Measurements from ENCODE around the gene ANO7. TPM values are rescaled to one million over a fixed set of nuclear protein-coding genes. Genes with fewer than 3 reads are reported as not detected.
"Not testable (repeated sequence)": the region's sequence is repeated elsewhere in the genome, so short reads cannot be mapped to it uniquely, and the experiment has no call there.

The ANO7 gene
- total RNA-seq, 2 experiments from 2014 or later, result 0.53 to 0.91 TPM

DNA sequence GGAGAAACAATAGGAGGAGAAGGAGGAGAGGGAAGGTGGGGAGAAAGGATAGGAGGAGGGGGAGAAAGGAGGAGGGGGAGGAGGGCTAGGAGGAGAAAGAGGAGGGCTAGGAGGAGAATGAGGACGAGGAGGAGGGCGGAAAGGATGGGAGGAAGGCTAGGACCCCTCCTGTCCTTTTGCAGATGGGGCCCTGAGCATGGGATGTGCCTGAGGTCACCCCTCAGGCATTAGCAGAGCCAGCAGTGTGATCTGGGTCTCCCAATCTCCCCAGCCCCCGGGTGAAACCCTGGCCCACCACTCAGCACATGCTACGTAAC, 601 bp upstream of the ANO7 start:
- Mint-ChIP-seq H3K27ac (no peak overlapping the region), H3K4me3 (no peak overlapping the region), H3K9me3 (no peaks in the 10 kb centered on the region), H3K4me1 (no peaks in the 10 kb centered on the region), H3K27me3 (no peaks in the 10 kb centered on the region), H3K36me3 (ENCODE audit: low read depth) (no peaks in the 10 kb centered on the region)
- POLR2A ChIA-PET, result no interaction called here
- no peak for DNase-seq
- CTCF ChIA-PET, result no interaction called here

DNA sequence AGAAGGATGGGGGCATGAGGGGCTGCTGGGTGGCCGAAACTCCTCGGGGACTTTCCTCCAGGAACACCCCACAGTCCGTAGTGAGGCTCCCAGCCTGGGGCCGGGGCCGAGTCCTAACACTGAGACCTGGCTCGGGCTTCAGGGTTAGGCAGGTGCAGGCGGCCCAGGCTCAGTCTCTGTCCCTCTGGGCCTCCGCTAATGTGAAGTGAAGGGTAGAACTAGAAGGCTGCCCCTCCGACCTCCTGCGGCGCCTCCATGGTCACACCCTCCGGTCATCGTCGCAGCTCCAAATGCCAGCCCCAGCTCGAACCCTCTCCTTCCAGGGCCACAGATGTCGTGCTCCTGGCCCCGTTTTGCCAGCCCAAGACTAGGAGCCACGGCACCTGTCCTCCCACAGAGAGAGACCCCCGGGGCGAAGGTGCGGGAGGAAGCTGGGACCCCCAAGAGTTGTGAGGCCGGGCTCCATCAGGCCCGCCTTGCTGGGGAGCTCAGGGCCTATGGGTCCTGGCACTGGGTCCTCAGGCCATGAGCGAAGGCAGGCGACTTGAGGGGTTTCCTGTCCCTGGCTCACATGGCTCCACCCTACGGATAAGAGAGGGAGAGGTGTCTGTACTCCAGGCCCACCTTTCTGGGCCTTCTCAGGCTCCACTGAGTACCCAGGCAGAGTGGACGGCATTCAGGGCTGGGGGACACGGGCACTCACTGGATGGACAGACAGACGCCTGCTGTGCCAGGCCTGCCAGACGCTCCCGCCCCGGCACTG, 797 bp downstream of the ANO7 start:
- CTCF ChIA-PET, result no interaction called here
- Mint-ChIP-seq H3K9me3 (no peaks in the 10 kb centered on the region), H3K4me3 (no peak overlapping the region)

DNA sequence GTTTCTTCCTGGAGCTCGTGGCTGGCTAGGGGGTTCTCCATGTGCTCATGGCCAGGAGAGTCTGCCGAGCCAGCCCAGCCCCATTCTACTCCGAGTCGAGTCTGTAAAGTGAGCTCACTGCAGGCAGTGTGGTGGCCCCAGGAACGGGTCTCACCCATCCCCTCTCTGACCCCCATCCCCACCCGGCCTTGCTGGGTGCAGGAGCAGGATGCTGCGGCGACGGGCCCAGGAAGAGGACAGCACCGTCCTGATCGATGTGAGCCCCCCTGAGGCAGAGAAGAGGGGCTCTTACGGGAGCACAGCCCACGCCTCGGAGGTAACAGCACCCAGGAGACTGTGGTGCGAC, 1.4 kb downstream of the ANO7 start:
- Mint-ChIP-seq H3K4me3 (no peak overlapping the region), H3K27me3 (no peaks in the 10 kb centered on the region), H3K36me3 (ENCODE audit: low read depth) (no peaks in the 10 kb centered on the region), H3K27ac (no peak overlapping the region), H3K4me1 (no peaks in the 10 kb centered on the region), H3K9me3 (no peaks in the 10 kb centered on the region)
- POLR2A ChIA-PET, result no interaction called here
- DNase-seq, result no peak
- CTCF ChIA-PET, result no interaction called here

More for the DNA sequence above, 797 bp downstream of the ANO7 start:
- POLR2A ChIA-PET, result no interaction called here
- no peak overlapping the region for H3K27ac Mint-ChIP-seq
- H3K4me1 Mint-ChIP-seq, result no peaks in the 10 kb centered on the region
- no peaks in the 10 kb centered on the region for H3K36me3 Mint-ChIP-seq (ENCODE audit: low read depth)
- no peaks in the 10 kb centered on the region for H3K27me3 Mint-ChIP-seq
- DNase-seq, result no peak

DNA sequence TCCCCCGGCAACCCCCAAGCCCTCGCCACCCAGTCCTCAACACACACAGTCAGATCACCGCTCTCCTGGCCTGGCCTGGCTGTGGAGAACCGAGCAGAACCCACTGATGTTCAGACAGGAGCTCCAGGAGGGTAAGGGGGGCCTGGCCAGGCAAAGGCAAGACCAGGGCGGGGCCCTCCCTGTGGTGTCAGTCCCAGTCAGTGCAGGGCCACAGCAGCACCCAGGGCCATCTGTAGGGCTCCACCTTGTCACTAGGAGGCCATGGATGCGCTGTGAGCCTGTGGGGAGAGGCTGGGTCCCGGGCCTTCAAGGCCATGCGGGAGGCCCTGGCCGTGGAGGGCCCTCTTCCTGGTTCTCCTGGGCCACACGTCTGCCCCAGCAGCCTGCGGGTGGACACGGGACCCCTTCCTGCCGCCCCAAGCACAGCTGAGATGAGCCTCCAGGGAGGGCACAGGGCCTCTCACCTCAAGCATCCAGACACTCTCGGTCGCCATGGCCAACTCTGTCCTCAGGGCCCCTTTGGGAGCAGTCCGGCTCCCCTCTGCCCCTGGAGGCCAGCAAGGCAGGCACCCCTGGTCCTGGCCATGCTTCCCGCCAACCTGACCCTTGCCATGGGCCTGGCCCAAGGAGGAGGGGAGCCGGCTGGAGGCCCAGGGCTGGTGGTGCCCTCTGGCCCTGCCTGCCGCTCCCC, 2.0 kb downstream of the ANO7 start:
- ChIA-PET CTCF (no interaction called here), POLR2A (no interaction called here)
- Mint-ChIP-seq H3K4me3 (no peak overlapping the region), H3K36me3 (ENCODE audit: low read depth) (no peaks in the 10 kb centered on the region), H3K27me3 (no peaks in the 10 kb centered on the region), H3K27ac (no peak overlapping the region), H3K9me3 (no peaks in the 10 kb centered on the region), H3K4me1 (no peaks in the 10 kb centered on the region)
- DNase-seq, result no peak

DNA sequence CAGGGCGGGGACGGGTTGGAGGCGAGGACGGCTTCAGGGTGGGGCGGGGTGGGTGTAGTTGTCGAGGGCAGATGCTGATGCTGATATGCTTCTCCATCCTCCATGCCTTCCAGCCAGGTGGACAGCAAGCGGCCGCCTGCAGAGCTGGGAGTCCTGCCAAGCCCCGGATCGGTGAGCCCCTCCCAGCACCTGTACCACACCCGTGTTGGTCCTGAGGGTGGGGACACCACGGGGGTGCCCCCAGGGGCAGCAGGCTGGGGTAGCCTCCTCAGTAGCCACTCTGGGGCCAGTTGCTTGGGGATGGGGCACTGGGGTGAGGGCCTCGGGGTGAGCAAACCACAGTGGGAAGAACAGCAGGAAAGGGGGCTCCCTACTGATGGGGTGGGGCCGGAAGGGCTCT, 2.6 kb downstream of the ANO7 start:
- ChIA-PET POLR2A (interaction anchor here (1.5 kb wide), 1 partner anchor 42 kb away, joined by 3 read pairs; the partner anchor contains the start of gene PASK), CTCF (no interaction called here)
- no peaks in the 10 kb centered on the region for H3K27me3 Mint-ChIP-seq
- H3K4me3 Mint-ChIP-seq, result no peak overlapping the region
- no peak for DNase-seq
- H3K4me1 Mint-ChIP-seq, result no peaks in the 10 kb centered on the region
- no peaks in the 10 kb centered on the region for H3K36me3 Mint-ChIP-seq (ENCODE audit: low read depth)
- no peak overlapping the region for H3K27ac Mint-ChIP-seq
- no peaks in the 10 kb centered on the region for H3K9me3 Mint-ChIP-seq

DNA sequence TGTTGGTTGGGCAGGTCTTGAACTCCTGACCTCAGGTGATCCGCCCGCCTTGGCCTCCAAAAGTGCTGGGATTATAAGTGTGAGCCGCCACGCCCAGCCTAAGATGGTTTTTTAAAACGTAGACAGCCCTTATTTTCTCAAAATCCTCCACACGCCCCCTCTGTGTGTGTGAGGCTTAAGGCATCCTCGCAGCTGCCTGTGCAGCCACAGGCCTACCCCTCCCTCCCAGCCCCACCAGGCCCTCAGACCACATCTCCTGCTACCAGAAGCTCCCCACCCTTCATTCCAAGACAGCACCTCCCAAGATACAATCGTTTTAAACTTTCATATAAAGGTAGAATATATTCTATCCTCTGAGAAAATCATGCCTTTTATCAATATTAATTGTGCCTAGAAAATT, 4.8 kb downstream of the ANO7 start:
- Mint-ChIP-seq H3K27me3 (no peaks in the 10 kb centered on the region), H3K27ac (no peak overlapping the region), H3K36me3 (ENCODE audit: low read depth) (no peaks in the 10 kb centered on the region), H3K4me3 (no peak overlapping the region), H3K9me3 (no peaks in the 10 kb centered on the region), H3K4me1 (no peaks in the 10 kb centered on the region)
- no peak for DNase-seq
- POLR2A ChIA-PET, result no interaction called here
- CTCF ChIA-PET, result no interaction called here

DNA sequence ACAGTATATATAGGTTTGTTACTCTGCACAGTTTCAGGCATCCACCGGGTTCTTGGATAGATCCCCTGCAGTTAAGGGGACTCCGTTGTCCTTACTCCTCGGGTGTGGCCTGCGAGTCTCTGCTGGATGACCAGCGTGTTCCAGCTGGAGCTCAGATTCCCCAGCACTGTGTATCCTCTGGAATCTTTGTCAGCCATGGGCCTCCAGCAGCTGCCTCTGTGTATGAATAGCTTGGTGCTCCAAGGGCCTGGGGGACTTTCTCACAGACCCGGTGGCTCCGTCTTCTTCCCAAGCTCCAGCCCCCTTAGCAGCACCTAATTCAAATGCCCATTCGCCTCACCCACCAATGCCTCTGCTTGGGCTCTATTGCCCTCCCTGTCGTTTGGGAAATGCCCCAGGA, 6.3 kb downstream of the ANO7 start:
- ChIA-PET CTCF (no interaction called here), POLR2A (no interaction called here)
- Mint-ChIP-seq H3K4me1 (no peaks in the 10 kb centered on the region), H3K4me3 (no peak overlapping the region), H3K36me3 (ENCODE audit: low read depth) (no peaks in the 10 kb centered on the region), H3K9me3 (no peaks in the 10 kb centered on the region), H3K27me3 (no peaks in the 10 kb centered on the region), H3K27ac (no peak overlapping the region)
- no peak for DNase-seq

DNA sequence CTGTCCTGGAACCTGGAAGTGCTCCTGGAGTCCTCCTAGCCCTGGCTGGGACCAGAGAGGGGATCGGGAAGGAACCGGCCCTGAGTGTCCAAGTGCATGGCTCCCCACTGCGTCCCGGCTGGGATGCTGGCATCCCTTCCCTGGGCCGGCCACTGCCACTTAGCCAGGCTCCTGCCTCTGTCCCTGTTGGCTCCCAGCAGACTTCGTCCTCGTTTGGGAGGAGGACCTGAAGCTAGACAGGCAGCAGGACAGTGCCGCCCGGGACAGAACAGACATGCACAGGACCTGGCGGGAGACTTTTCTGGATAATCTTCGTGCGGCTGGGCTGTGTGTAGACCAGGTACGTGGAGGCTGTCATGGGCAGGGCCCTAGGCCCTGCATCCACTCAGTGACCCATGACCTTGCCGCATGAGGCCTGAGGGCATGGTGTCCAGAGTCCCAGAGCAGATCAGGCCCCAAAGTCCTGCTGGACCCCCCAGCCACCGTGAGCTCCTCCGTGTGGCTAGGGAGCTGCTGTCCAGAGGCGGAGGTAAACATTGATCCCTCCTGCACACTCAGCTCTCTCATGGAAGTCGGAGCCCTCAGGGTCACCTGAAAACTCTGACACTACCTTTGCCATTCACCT, 7.1 kb downstream of the ANO7 start:
- Mint-ChIP-seq H3K27ac (no peak overlapping the region), H3K4me1 (no peaks in the 10 kb centered on the region), H3K36me3 (ENCODE audit: low read depth) (no peaks in the 10 kb centered on the region), H3K27me3 (no peaks in the 10 kb centered on the region), H3K4me3 (no peak overlapping the region), H3K9me3 (no peaks in the 10 kb centered on the region)
- ChIA-PET POLR2A (no interaction called here), CTCF (no interaction called here)
- no peak for DNase-seq

DNA sequence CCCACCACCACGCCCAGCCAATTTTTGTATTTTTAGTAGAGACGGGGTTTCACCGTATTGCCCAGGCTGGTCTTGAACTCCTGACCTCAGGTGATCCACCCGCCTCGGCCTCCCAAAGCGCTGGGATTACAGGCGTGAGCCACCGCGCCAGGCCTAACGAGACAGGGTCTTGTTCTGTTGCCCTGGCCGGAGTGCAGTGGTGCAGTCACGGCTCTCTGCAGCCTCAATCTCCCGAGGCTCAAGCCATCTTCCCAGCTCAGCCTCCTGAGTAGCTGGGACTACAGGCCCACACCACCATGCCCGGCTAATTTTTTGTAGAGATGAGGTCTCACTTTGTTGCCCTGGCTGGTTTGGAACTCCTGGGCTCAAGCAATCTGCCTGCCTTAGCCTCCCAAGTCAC, 8.8 kb downstream of the ANO7 start:
- H3K27ac Mint-ChIP-seq; H3K36me3 Mint-ChIP-seq (ENCODE audit: low read depth); H3K27me3 Mint-ChIP-seq; H3K4me1 Mint-ChIP-seq; POLR2A ChIA-PET; CTCF ChIA-PET; DNase-seq; H3K4me3 Mint-ChIP-seq; H3K9me3 Mint-ChIP-seq: not testable (repeated sequence)

DNA sequence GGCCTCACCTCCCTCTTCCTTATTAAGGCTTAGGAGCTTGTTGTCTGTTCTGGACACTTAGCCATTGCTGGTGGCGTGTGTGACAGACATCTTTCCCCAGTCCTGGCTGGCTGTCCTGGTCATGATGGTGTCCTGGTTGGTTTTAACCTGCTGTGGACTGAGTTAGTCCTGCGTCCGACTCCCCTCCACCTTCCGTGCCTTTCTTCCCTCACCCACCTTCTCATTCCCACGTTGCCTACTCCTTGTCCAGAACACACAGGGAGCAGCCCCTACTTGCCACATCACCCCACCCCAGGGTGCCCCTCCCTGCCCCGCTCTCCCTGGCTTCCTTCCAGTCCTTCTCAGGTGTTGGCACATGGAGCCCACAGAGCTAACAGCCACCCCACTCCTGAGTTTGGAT, 9.5 kb downstream of the ANO7 start:
- DNase-seq, result no peak
- H3K27me3 Mint-ChIP-seq, result no peaks in the 10 kb centered on the region
- CTCF ChIA-PET, result no interaction called here
- no peak overlapping the region for H3K27ac Mint-ChIP-seq
- no peaks in the 10 kb centered on the region for H3K4me1 Mint-ChIP-seq
- H3K9me3 Mint-ChIP-seq, result no peaks in the 10 kb centered on the region
- H3K36me3 Mint-ChIP-seq (ENCODE audit: low read depth), result no peaks in the 10 kb centered on the region
- POLR2A ChIA-PET, result no interaction called here
- no peak overlapping the region for H3K4me3 Mint-ChIP-seq

DNA sequence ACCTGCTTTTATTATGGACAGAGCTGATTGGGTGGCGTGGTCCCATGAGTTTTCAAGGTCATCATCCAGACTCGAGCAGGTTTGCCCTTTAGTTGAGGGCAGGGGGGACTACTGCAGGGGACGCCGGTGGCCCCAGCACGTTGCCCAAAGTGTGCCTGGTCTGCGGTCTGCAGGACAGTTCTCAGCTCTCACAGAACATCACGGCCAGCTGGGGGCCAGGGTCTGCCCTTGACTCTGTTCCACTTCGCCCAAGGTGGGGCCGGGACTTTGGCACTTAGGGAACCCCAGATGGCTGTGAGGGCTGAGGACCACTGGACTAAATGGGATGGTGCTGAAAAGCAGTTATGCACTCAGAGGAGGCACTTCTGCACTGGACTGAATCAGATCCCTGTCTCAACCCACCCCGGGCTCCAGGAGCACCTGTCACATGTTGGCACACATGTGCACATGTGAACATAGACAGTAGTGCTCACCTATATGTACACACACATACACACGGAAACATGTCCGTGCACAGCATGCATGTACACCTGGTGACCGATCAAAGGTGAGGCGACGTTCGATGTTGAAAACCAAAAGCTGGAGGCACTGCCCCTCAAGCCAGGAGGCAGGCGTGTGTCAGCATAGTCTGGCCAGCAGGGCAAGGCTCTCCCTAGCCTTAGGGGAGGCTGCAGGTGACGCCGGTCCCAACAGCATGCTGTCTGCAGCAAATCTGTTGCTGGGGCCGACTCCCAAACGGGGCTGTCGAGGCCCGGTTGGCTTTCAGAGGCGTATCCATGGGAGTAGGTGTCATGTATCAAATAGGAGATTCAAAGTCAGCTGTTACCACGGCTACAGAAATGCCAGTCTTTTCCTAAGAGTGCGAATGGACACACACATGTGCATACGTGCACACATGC, 10.2 kb downstream of the ANO7 start:
- no peak overlapping the region for H3K4me3 Mint-ChIP-seq
- CTCF ChIA-PET, result no interaction called here
- no peaks in the 10 kb centered on the region for H3K36me3 Mint-ChIP-seq (ENCODE audit: low read depth)
- POLR2A ChIA-PET, result no interaction called here
- H3K27me3 Mint-ChIP-seq, result no peaks in the 10 kb centered on the region
- H3K9me3 Mint-ChIP-seq, result no peaks in the 10 kb centered on the region
- H3K4me1 Mint-ChIP-seq, result no peaks in the 10 kb centered on the region
- H3K27ac Mint-ChIP-seq, result no peak overlapping the region
- DNase-seq, result no peak

DNA sequence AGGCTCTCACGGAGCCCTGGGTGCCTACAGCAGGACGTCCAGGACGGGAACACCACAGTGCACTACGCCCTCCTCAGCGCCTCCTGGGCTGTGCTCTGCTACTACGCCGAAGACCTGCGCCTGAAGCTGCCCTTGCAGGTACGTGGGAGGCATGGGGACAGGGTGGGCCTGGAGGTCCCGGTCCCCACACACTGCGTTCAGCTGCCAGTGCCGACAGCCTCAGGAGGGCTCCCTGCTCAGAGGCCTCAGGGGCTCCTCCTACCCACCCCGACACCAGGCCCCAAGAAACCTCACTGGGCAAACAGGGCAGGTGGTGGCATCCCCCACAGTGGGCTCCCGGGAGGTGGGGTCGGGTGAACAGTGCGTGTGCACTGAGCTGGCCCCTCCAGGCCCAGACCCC, 10.8 kb downstream of the ANO7 start:
- ChIA-PET POLR2A (no interaction called here), CTCF (no interaction called here)
- Mint-ChIP-seq H3K4me3 (no peak overlapping the region), H3K9me3 (no peaks in the 10 kb centered on the region), H3K4me1 (no peaks in the 10 kb centered on the region), H3K27ac (no peak overlapping the region), H3K36me3 (ENCODE audit: low read depth) (no peaks in the 10 kb centered on the region), H3K27me3 (no peaks in the 10 kb centered on the region)
- no peak for DNase-seq

DNA sequence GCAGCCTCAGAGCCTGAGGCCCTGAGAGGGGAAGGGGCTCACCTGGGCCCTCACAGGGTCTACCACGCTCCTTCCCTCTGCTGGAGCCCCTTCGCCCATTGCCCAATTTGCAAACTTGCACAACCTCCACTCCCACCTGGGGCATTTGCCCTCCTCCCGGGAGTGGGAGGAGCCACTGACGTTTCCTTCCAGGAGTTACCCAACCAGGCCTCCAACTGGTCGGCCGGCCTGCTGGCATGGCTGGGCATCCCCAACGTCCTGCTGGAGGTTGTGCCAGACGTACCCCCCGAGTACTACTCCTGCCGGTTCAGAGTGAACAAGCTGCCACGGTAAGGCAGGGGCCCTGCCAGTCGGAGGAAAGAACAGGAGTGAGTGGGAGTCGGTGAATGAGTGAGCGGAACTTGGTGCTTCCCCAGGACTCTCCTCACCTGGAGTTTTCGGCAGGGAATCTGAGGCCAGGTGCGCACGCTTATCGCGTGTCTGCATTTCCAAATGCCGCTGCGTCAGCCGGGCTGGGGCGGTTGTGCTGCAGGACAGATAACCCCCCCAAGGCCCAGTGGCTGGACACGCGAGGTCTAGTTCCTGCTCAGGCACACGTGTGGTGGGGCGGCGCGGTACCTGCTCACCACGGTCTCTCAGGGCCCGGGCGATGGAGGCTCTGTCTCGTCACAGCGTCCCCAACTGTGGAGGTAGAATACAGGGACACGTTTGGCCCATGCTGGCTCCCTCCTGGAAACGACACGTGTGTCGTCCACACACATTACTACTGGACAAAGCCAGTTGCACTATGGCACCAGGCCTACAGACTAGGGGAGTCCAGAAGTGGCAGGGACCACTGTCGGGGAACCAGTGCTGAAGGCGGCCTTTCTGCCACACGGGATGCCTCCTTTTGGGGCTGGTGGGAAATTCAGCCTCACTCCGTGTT, 11.7 kb downstream of the ANO7 start:
- Mint-ChIP-seq H3K9me3 (no peaks in the 10 kb centered on the region), H3K36me3 (ENCODE audit: low read depth) (no peaks in the 10 kb centered on the region), H3K4me3 (no peak overlapping the region), H3K27ac (no peak overlapping the region), H3K27me3 (no peaks in the 10 kb centered on the region), H3K4me1 (no peaks in the 10 kb centered on the region)
- DNase-seq, result no peak
- ChIA-PET POLR2A (no interaction called here), CTCF (no interaction called here)

All from activated CD4-positive, alpha-beta memory T cell treated with anti-CD3 and anti-CD28 coated beads, Interleukin-2, amount 10 ng/mL, durations not matched to agents 7 days and 5 days (primary cell).